HG03103 (cell line): ENCODE measurements around the gene EDC4.
A peak's percentile ranks its signal among the peaks of the same experiment; 100 is the strongest.

Experiments used
- ATAC-seq: cut with Tn5 transposase; IDR thresholded peaks from one replicate; pipeline ENCODE4 v1.9.1; 2021; ENCODE audit warnings: low read depth; ENCODE audit not compliant: unreplicated experiment

The EDC4 gene

GRCh38 chr16:67874372-67874771 lies 1.5 kb downstream of the EDC4 start:
- no peak for ATAC-seq

- ATAC-seq = no peak
These were observed 4.2 kb downstream of the EDC4 start for GRCh38 chr16:67877064-67877463.

- ATAC-seq = no peak
These were observed 5.4 kb downstream of the EDC4 start for GRCh38 chr16:67878232-67878631.

- ATAC-seq = no peak
These were observed 6.0 kb downstream of the EDC4 start for GRCh38 chr16:67878846-67879245.

- no peak for ATAC-seq
These were observed 6.6 kb downstream of the EDC4 start for GRCh38 chr16:67879462-67879861.

GRCh38 chr16:67879936-67880335 lies 7.1 kb downstream of the EDC4 start:
- ATAC-seq = no peak

GRCh38 chr16:67880584-67880983 lies 7.7 kb downstream of the EDC4 start:
- no peak for ATAC-seq

GRCh38 chr16:67881621-67882161 lies 8.8 kb downstream of the EDC4 start:
- ATAC-seq = no peak

- no peak for ATAC-seq
These were observed 9.7 kb downstream of the EDC4 start for GRCh38 chr16:67882374-67883145.

GRCh38 chr16:67883146-67883871 lies 10.5 kb downstream of the EDC4 start:
- no peak for ATAC-seq

GRCh38 chr16:67883872-67884261 lies 11.0 kb downstream of the EDC4 start:
- ATAC-seq = no peak

GRCh38 chr16:67884684-67885083 lies 11.8 kb downstream of the EDC4 start, which contains the start of gene NRN1L:
TSS of gene NRN1L (plus strand) at chr16:67884885. CDS start at chr16:67884904, 19 bp downstream.
- ATAC-seq = no peak

GRCh38 chr16:67885545-67885944 lies 12.7 kb downstream of the EDC4 start:
- no peak for ATAC-seq

GRCh38 chr16:67885976-67886375 lies 13.1 kb downstream of the EDC4 start:
- ATAC-seq = no peak

GRCh38 chr16:67886387-67886786 lies 13.5 kb downstream of the EDC4 start:
- ATAC-seq = no peak

GRCh38 chr16:67888331-67888730 lies 15.5 kb downstream of the EDC4 start:
- no peak for ATAC-seq

GRCh38 chr16:67892375-67892774 lies 19.5 kb downstream of the EDC4 start:
- ATAC-seq = no peak

GRCh38 chr16:67892899-67893742 lies 20.3 kb downstream of the EDC4 start, which contains the start of gene PSKH1:
TSS of gene PSKH1 (plus strand) at chr16:67893254. CDS start at chr16:67908750, 15,496 bp downstream.
- ATAC-seq = peak; percentile 80

- ATAC-seq = no peak
These were observed 21.0 kb downstream of the EDC4 start for GRCh38 chr16:67893743-67894399.

GRCh38 chr16:67897231-67897630 lies 24.4 kb downstream of the EDC4 start:
- ATAC-seq = no peak
